H1 (cell line): ENCODE measurements around the gene TCF7L1. TPM values are rescaled to one million over a fixed set of nuclear protein-coding genes. Genes with fewer than 3 reads are reported as not detected.

Experiments
- JUN ChIP-seq: IDR thresholded peaks from 2 replicates; pipeline ENCODE4 v1.6.1; 2011; ENCODE audit warnings: low read depth, mild to moderate bottlenecking, improper control_type of control experiment, low read length
- POU5F1 ChIP-seq: IDR thresholded peaks from 2 replicates; pipeline ENCODE4 v1.6.1; 2011; ENCODE audit warnings: low read depth, mild to moderate bottlenecking, low read length, moderate library complexity
- TAF1 ChIP-seq: IDR thresholded peaks from 2 replicates; pipeline ENCODE4 v1.6.1; 2011; ENCODE audit warnings: mild to moderate bottlenecking, low read depth, low read length
- polyA plus RNA-seq, 7 experiments: library from polyadenylated mRNA; depleted of rRNA in 3 of 7; stranded (reverse) in 5 of 7; unstranded in 2 of 7; fragments of >200 nt in 5 of 7; fragments of 200-250 nt in 2 of 7; gene quantifications; 1 replicate in 5 of 7; 2 replicates in 1 of 7; 4 replicates in 1 of 7; pipeline versions ENCODE4 v1.2.1 to v1.2.3, GENCODE V29; 2011 to 2013; ENCODE audit warnings: missing spikeins in 2 of 7, mixed read lengths in 2 of 7
- total RNA-seq: library from RNA; stranded (reverse); fragmentation: NEBNext Ultra II Directional; extraction: Animal tissue kit (Norgen Biotek cat#: 25700); gene quantifications from 2 replicates; pipeline ENCODE4 v1.2.1, GENCODE V29; 2021
- TF ChIP-seq, protein P1 (sequence below): fragments of 300-600 bp; sonication (generic); IDR thresholded peaks from 2 replicates; pipeline ENCODE4 v1.7.1; 2012; ENCODE audit warnings: low read length, moderate library complexity, mild to moderate bottlenecking, inconsistent platforms; ENCODE audit not compliant: insufficient replicate concordance

Gene TCF7L1
- total and polyA plus RNA-seq, 2 of the 8 experiments (the other 6 are each of a cell fraction or from before 2014, with no cell fraction given), result 27.5 to 108 TPM

- TF ChIP-seq, protein P1, sequence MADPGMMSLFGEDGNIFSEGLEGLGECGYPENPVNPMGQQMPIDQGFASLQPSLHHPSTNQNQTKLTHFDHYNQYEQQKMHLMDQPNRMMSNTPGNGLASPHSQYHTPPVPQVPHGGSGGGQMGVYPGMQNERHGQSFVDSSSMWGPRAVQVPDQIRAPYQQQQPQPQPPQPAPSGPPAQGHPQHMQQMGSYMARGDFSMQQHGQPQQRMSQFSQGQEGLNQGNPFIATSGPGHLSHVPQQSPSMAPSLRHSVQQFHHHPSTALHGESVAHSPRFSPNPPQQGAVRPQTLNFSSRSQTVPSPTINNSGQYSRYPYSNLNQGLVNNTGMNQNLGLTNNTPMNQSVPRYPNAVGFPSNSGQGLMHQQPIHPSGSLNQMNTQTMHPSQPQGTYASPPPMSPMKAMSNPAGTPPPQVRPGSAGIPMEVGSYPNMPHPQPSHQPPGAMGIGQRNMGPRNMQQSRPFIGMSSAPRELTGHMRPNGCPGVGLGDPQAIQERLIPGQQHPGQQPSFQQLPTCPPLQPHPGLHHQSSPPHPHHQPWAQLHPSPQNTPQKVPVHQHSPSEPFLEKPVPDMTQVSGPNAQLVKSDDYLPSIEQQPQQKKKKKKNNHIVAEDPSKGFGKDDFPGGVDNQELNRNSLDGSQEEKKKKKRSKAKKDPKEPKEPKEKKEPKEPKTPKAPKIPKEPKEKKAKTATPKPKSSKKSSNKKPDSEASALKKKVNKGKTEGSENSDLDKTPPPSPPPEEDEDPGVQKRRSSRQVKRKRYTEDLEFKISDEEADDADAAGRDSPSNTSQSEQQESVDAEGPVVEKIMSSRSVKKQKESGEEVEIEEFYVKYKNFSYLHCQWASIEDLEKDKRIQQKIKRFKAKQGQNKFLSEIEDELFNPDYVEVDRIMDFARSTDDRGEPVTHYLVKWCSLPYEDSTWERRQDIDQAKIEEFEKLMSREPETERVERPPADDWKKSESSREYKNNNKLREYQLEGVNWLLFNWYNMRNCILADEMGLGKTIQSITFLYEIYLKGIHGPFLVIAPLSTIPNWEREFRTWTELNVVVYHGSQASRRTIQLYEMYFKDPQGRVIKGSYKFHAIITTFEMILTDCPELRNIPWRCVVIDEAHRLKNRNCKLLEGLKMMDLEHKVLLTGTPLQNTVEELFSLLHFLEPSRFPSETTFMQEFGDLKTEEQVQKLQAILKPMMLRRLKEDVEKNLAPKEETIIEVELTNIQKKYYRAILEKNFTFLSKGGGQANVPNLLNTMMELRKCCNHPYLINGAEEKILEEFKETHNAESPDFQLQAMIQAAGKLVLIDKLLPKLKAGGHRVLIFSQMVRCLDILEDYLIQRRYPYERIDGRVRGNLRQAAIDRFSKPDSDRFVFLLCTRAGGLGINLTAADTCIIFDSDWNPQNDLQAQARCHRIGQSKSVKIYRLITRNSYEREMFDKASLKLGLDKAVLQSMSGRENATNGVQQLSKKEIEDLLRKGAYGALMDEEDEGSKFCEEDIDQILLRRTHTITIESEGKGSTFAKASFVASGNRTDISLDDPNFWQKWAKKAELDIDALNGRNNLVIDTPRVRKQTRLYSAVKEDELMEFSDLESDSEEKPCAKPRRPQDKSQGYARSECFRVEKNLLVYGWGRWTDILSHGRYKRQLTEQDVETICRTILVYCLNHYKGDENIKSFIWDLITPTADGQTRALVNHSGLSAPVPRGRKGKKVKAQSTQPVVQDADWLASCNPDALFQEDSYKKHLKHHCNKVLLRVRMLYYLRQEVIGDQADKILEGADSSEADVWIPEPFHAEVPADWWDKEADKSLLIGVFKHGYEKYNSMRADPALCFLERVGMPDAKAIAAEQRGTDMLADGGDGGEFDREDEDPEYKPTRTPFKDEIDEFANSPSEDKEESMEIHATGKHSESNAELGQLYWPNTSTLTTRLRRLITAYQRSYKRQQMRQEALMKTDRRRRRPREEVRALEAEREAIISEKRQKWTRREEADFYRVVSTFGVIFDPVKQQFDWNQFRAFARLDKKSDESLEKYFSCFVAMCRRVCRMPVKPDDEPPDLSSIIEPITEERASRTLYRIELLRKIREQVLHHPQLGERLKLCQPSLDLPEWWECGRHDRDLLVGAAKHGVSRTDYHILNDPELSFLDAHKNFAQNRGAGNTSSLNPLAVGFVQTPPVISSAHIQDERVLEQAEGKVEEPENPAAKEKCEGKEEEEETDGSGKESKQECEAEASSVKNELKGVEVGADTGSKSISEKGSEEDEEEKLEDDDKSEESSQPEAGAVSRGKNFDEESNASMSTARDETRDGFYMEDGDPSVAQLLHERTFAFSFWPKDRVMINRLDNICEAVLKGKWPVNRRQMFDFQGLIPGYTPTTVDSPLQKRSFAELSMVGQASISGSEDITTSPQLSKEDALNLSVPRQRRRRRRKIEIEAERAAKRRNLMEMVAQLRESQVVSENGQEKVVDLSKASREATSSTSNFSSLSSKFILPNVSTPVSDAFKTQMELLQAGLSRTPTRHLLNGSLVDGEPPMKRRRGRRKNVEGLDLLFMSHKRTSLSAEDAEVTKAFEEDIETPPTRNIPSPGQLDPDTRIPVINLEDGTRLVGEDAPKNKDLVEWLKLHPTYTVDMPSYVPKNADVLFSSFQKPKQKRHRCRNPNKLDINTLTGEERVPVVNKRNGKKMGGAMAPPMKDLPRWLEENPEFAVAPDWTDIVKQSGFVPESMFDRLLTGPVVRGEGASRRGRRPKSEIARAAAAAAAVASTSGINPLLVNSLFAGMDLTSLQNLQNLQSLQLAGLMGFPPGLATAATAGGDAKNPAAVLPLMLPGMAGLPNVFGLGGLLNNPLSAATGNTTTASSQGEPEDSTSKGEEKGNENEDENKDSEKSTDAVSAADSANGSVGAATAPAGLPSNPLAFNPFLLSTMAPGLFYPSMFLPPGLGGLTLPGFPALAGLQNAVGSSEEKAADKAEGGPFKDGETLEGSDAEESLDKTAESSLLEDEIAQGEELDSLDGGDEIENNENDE, result no peak
- TF ChIP-seq JUN (no peak), POU5F1 (no peak), TAF1 (no peak)
These were observed 77.3 kb downstream of the TCF7L1 start (continued) for GRCh38 chr2:85210511-85210910.
